Rectal smooth muscle tissue (tissue), 1 donor: ENCODE measurements around the gene MED12L.

Source experiments
- H3K27ac ChIP-seq: one replicate; pipeline ENCODE4 v1.7.0; 2013; ENCODE audit warnings: low read depth, low read length, inconsistent platforms
- H3K27me3 ChIP-seq: one replicate; pipeline ENCODE4 v1.7.0; 2013; ENCODE audit warnings: low read length; ENCODE audit not compliant: control insufficient read depth, insufficient read depth
- H3K36me3 ChIP-seq: one replicate; pipeline ENCODE4 v1.7.0; 2013; ENCODE audit warnings: low read length; ENCODE audit not compliant: control insufficient read depth, insufficient read depth
- H3K4me1 ChIP-seq: one replicate; pipeline ENCODE4 v1.7.0; 2013; ENCODE audit warnings: low read length; ENCODE audit not compliant: control insufficient read depth, insufficient read depth
- H3K4me3 ChIP-seq: one replicate; pipeline ENCODE4 v1.7.0; 2013; ENCODE audit warnings: low read length
- H3K9ac ChIP-seq: one replicate; pipeline ENCODE4 v1.7.0; 2013; ENCODE audit warnings: low read length

MED12L gene

DNA sequence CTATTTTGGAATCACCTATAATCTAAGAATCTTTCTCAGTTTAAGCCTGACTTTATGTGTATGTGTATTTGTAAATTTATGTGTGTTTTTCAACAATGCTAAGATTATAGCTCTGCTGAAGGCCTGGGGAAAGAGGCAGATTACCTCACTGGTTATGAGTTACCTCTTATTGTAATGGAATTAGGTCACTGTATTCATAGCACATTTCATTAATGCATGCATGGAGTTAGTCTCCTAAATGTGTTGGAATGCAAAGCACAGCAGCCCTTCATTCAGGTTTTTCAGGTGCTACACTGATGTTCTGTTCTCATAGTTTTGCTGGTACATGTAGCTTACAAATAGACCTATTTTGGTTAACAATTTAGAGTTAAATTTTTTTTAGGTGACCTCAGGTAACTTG lies 221.7 kb downstream of the MED12L start:
- Histone ChIP-seq H3K9ac (no peak overlapping the region), H3K27me3 (no peaks in the 10 kb centered on the region), H3K4me1 (no peaks in the 10 kb centered on the region), H3K4me3 (no peak overlapping the region), H3K27ac (no peak overlapping the region), H3K36me3 (no peaks in the 10 kb centered on the region)

DNA sequence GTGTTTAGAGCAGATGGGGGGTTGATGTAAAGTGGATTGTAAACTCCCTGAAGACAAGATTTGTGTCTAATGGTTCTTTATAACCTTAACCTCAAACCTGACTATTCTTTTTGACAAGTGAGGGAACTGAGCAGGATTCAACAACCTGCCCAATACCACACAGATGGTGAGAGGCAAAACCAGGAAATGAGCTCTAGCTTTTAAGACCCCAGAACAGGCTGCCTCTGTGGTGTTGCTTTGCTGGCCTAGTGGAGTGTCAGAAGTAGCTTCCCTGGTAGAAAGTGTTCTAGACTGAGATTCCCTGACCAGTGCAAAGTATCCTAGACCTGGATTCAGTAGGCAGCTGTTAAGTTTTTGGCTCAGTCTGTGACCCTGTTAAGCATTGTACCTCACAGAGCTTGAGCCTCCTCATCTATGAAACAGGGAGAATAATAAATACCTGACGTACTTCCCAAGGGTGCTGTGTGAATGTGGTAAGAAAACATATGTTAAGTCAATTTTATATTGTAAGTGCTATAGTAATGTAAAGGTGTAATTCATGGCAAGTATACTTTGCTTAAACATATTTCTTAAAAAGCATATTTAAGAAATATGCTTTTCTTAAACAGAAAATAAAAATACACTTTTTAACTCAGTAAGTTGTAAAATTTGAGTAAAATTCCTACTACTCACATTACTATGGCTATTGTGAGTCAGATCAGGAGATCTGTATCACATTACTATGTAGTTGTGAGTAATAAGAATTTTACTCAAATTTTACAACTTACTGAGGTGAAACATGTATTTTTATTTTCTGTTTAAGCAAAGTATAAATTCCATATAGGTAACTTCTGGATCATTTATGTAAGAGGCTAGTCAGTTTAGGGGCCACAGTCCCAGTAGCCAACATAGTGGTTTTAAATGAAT lies 222.4 kb downstream of the MED12L start:
- H3K36me3 ChIP-seq: no peaks in the 10 kb centered on the region
- no peak overlapping the region for H3K4me3 ChIP-seq
- H3K27ac ChIP-seq: no peak overlapping the region
- no peaks in the 10 kb centered on the region for H3K4me1 ChIP-seq
- H3K9ac ChIP-seq: no peak overlapping the region
- H3K27me3 ChIP-seq: no peaks in the 10 kb centered on the region

DNA sequence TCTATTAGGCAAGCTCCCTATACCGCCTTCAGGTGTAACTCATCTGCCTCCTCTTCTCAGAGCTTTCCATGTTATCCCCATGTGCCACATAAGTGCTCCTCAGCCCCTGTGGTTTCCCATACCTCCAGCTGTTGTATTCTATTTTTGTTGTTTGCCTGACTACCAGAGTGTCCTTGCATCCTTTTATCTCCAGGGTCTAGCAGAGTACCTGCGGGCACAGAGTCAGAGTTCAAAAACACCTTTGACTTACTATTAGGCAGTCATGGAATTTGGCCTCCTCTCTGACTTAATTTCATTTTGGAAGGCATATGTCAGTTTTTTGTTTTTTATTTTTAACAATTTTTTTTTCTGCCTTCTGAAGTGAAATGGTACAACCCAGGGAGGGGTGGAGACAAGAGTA lies 224.1 kb downstream of the MED12L start:
- Histone ChIP-seq H3K4me1 (no peaks in the 10 kb centered on the region), H3K27me3 (no peaks in the 10 kb centered on the region), H3K4me3 (no peak overlapping the region), H3K9ac (no peak overlapping the region), H3K27ac (no peak overlapping the region), H3K36me3 (no peaks in the 10 kb centered on the region)

DNA sequence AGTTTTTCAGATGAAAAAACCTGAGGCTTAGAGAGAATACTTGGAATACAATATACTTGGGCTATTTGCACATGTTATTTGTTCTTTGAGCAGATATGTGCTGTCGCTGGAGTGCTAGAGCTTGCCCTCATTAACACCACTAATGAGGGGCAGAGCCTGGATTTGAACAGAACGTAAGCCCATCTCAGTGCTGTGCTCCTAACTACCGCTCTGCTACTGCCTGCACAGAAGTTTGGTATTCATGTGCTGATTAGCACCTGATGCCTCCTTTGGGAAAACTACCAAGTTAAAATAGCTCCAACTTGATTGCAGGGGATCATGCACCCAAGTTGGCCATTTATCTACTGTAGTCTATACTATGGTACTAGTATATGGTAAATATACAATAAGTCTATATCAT lies 227.5 kb downstream of the MED12L start:
- Histone ChIP-seq H3K4me3 (no peak overlapping the region), H3K36me3 (no peaks in the 10 kb centered on the region)

DNA sequence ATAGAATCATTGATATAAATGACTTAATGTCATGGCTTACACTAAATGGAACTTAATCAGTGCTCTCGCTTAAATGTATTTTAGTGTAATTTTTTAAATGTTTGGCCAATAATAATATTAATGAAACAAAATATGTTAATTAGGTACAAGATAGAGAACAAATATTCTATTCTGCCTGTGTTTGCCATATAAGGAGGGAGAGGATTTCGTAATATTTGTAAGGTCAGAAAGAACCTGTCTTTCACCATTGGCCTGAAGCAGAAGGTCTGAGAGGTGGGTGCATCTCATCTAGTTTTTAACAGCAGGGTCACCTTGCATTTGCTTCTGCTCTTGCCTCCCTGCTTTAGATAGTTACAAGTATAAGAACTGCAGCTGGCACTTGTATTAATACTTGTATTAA lies 228.7 kb downstream of the MED12L start:
- Histone ChIP-seq H3K27ac (no peak overlapping the region), H3K9ac (no peak overlapping the region), H3K4me3 (no peak overlapping the region), H3K4me1 (no peaks in the 10 kb centered on the region), H3K36me3 (no peaks in the 10 kb centered on the region), H3K27me3 (no peaks in the 10 kb centered on the region)

More for the DNA sequence above, 227.5 kb downstream of the MED12L start:
- Histone ChIP-seq H3K27ac (no peak overlapping the region), H3K4me1 (no peaks in the 10 kb centered on the region), H3K9ac (no peak overlapping the region), H3K27me3 (no peaks in the 10 kb centered on the region)

DNA sequence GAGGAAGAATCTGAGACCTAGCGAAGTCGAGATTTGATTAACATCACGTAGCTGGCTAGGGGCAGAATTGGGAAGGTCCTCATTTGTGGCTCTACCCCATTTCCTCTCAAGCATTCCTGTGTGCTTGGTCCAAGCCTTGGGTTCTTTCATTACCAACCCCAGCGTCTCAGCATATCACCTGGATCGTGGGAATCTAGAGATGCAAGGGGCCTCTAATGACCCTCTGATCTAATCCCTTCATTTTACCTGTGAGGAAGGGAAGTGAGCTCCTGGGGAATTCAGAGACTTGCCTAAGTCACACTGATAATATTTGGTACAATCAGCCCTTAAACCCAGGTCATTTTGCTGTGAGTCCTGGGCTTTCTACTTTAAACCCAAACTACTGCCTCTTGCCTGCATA lies 229.1 kb downstream of the MED12L start:
- H3K4me3 ChIP-seq: no peak overlapping the region
- H3K9ac ChIP-seq: no peak overlapping the region
- H3K36me3 ChIP-seq: no peaks in the 10 kb centered on the region
- H3K27me3 ChIP-seq: no peaks in the 10 kb centered on the region
- no peaks in the 10 kb centered on the region for H3K4me1 ChIP-seq
- no peak overlapping the region for H3K27ac ChIP-seq

DNA sequence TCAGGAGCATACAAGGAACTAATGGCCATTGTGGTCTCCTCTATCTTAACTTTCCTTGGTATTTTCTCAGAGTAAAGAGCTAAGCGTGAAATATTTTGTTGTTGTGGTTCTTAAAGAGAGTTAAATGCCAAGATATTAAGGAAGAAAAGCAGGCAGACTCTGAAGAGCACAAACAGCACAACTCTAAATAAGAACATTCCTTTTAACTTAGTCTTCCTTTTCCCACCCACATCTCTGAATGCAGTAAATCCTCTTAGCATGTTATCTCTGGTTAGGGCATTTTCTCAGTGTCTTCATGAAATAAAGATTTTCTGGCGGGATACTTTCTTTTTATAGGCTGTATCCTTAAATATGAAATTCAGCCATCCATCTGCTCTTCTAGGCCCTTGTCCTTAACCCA lies 229.7 kb downstream of the MED12L start:
- Histone ChIP-seq H3K4me3 (no peak overlapping the region), H3K4me1 (no peaks in the 10 kb centered on the region), H3K27me3 (no peaks in the 10 kb centered on the region), H3K27ac (no peak overlapping the region), H3K36me3 (no peaks in the 10 kb centered on the region), H3K9ac (no peak overlapping the region)

DNA sequence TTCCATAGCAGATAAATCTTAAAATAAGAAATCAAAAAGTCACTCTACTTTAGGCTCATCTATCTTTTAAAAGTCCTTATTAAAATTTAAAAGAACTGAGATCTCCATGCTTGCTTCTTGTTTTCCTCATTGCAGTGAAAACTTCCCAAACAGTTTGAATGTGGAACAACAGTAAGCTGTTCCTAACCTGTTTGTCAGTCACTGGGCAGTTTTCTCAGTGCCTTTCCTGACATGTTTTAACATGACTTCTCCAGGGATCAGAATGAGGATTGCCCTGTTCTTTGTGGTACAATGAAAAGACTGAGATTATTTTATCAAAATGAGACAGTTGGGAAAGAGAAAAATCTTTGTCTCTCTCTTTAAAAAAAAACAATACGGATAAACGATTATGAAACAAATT lies 230.4 kb downstream of the MED12L start:
- no peak overlapping the region for H3K9ac ChIP-seq
- no peak overlapping the region for H3K4me3 ChIP-seq
- no peak overlapping the region for H3K27ac ChIP-seq
- no peaks in the 10 kb centered on the region for H3K27me3 ChIP-seq
- H3K4me1 ChIP-seq: no peaks in the 10 kb centered on the region
- H3K36me3 ChIP-seq: no peaks in the 10 kb centered on the region

DNA sequence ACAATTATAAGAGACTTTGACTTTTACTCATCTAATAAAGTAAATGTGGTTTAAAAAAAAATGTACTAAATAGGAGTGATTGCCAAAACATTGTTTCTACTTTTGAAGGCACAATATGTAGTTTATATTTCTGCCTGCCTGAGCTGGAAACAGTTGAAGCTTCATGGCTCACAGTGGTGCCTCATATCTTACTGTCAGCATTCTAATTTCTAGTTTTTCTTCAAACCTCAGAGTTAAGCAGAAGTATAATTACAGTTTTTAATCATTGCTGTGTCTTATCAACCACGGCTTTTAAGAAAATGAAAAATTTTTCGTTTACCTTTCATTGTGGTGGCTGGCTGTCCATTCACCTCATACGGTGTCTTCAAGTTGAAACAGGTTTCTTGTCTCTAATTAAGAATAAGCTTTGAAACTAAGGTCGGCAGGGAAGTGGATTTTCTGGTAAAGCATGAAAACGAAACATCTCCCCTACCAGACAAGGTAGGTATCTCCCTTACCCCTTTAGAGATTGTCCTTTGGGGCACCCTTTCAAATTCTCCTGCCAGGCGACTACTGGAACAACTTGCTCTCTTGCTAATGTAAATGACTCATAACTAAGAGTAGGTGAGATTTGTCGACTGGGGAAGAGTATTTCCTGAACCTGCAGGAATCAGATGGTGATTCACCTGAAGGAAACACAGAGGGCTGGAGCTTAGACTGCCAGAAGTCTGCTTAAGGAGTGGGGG lies 231.0 kb downstream of the MED12L start, which contains the start of gene GPR87:
Gene GPR87, minus strand, starts transcription at position 554 of the 725 bp plus-strand sequence. CDS start 16,720 bp downstream, outside the sequence.
- Histone ChIP-seq H3K4me1 (no peaks in the 10 kb centered on the region), H3K36me3 (no peaks in the 10 kb centered on the region), H3K4me3 (no peak within 1 kb of the TSS), H3K9ac (no peak within 1 kb of the TSS), H3K27me3 (no peaks in the 10 kb centered on the region), H3K27ac (no peak within 1 kb of the TSS)

DNA sequence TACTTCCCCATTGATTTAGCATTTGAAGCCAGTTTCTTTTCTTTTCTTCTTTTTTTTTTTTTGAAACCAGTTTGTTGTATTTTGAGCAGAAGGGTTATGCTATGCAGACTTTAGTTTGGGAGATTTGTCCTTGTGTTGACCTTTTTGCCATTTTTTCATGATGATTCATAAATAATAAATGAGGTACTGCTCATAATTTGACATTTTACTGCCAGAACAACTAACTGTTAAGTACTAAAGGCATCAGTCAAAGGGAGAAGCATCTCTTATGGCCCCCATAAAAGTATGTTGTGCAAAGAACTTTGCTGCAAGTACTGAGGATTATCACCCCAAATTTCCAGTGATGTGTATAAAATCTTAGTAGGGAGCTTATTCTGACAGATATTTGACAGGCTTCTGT lies 232.8 kb downstream of the MED12L start:
- Histone ChIP-seq H3K4me3 (no peak overlapping the region), H3K27ac (no peak overlapping the region), H3K36me3 (no peaks in the 10 kb centered on the region), H3K27me3 (no peaks in the 10 kb centered on the region), H3K9ac (no peak overlapping the region), H3K4me1 (no peaks in the 10 kb centered on the region)

DNA sequence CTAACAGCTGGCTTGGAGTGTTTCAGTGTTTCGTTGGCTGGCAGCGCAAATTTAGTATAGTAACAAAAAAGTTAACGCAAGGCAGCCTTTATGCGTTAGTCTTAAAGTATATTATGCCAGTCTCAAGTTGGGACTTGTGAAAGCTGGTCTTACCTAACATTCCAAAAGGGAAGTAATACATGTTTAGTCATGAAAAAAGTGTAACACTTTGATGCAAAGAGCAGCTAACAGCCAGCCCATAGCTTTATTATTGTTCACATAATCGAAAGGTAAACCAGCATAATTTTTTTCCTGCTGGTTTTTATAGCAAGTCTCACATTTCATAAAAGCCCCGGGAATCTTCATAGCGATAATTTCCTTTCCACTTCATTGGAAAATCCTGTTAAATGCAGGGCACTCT lies 233.5 kb downstream of the MED12L start:
- H3K4me1 ChIP-seq: no peaks in the 10 kb centered on the region
- H3K4me3 ChIP-seq: no peak overlapping the region
- no peak overlapping the region for H3K9ac ChIP-seq
- H3K36me3 ChIP-seq: no peaks in the 10 kb centered on the region
- no peak overlapping the region for H3K27ac ChIP-seq
- H3K27me3 ChIP-seq: no peaks in the 10 kb centered on the region

DNA sequence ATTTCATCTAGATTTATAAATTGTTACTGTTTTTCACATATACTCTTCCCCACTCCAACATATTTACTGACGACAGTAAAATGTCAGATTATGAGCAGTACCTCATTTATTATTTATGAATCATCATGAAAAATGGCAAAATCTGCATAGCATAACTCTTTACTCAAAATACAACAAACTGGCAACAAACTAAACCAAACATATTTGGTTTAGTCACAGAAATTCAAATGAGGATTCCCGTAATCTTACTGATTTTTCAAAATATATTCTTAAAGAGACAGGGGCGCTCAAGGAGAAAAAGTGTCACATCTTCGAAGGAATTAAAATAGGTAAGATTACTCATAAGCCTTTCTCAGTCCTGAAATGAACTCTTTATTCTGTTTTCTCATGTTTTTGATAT lies 234.2 kb downstream of the MED12L start:
- H3K9ac ChIP-seq: no peak overlapping the region
- no peaks in the 10 kb centered on the region for H3K36me3 ChIP-seq
- no peaks in the 10 kb centered on the region for H3K4me1 ChIP-seq
- no peak overlapping the region for H3K4me3 ChIP-seq
- H3K27me3 ChIP-seq: no peaks in the 10 kb centered on the region
- H3K27ac ChIP-seq: no peak overlapping the region
